GM12878 (cell line): ENCODE data around the gene ELP2. TPM values are rescaled to one million over a fixed set of nuclear protein-coding genes. Genes with fewer than 3 reads are reported as not detected.
A peak's percentile ranks its signal among the peaks of the same experiment; 100 is the strongest.

Experiments
- ATAC-seq: fragments of 200-7000 bp; cut with Tn5 transposase; 3 replicates; pipeline ENCODE4 v1.9.1; 2020; ENCODE audit warnings: mild to moderate bottlenecking, moderate library complexity
- BruUV-seq: library from RNA; stranded (reverse); fragments of 400-500 nt; replicated peaks from 2 replicates; lab custom pipeline; 2021; lab: Mats Ljungman, UMichigan
- CTCF ChIA-PET: fragments of 300-600 bp; sonication (Branson Sonifier 250); formaldehyde crosslinking; extraction: SDS; loops from one replicate; lab custom pipeline; 2021; ENCODE audit warnings: inconsistent platforms; lab: Yijun Ruan, JAX
- POLR2A ChIA-PET: fragments of 350-600 bp; formaldehyde crosslinking; extraction: SDS; loops from one replicate; lab custom pipeline; 2021; ENCODE audit warnings: inconsistent platforms; lab: Charles Lee
- RAD21 ChIA-PET: fragments of 300-600 bp; sonication (Branson Sonifier 250); formaldehyde crosslinking; loops from one replicate; lab custom pipeline; 2023; ENCODE audit warnings: antibody characterized with exemption; ENCODE audit not compliant: unreplicated experiment; lab: Charles Lee
- SMC1A ChIA-PET: fragments of 300-600 bp; sonication (Branson Sonifier 250); formaldehyde crosslinking; loops from one replicate; lab custom pipeline; 2023; ENCODE audit not compliant: unreplicated experiment, uncharacterized antibody; lab: Charles Lee
- DNase-seq: peaks from one replicate; pipeline ENCODE4 v3.0.0-alpha.2; 2011; ENCODE audit warnings: low read depth, low spot score
- FAIRE-seq: peaks from 3 replicates; lab custom pipeline; 2011; peaks lifted over from hg19 to GRCh38; lab: Jason Lieb, UNC
- H2AFZ ChIP-seq: 2 replicates; pipeline ENCODE4 v1.6.0; 2011; ENCODE audit warnings: low read depth, low read length, control low read depth; ENCODE audit not compliant: control insufficient read depth
- H3K27ac ChIP-seq: 2 replicates; pipeline ENCODE4 v1.5.1; 2011; ENCODE audit warnings: control low read depth; ENCODE audit not compliant: control insufficient read depth, insufficient read depth
- H3K27me3 ChIP-seq, 2 experiments: replicated peaks in 1 of 2; 2 replicates each; pipeline versions ENCODE4 v1.6.0 to v1.6.1; 2011; ENCODE audit warnings: low read length in 1 of 2; ENCODE audit not compliant: control insufficient read depth in 2 of 2, insufficient read depth in 2 of 2
- H3K36me3 ChIP-seq, 2 experiments: 2 replicates each; pipeline ENCODE4 v1.5.1; 2011; ENCODE audit warnings: low read length in 1 of 2; ENCODE audit not compliant: control insufficient read depth in 2 of 2, insufficient read depth in 2 of 2
- H3K4me1 ChIP-seq: 2 replicates; pipeline ENCODE4 v1.6.1; 2011; ENCODE audit warnings: mild to moderate bottlenecking, low read length, moderate library complexity, mixed read lengths; ENCODE audit not compliant: control insufficient read depth, insufficient read depth
- H3K4me2 ChIP-seq: 2 replicates; pipeline ENCODE4 v1.6.0; 2011; ENCODE audit warnings: control low read depth; ENCODE audit not compliant: control insufficient read depth, insufficient read depth
- H3K4me3 ChIP-seq: fragments of 200-600 bp; sonication (generic); 2 replicates; pipeline ENCODE4 v1.5.1; 2016
- H3K79me2 ChIP-seq: 2 replicates; pipeline ENCODE4 v1.6.0; 2011; ENCODE audit warnings: low read length; ENCODE audit not compliant: control insufficient read depth, insufficient read depth
- H3K9ac ChIP-seq: 2 replicates; pipeline ENCODE4 v1.8.0; 2011; ENCODE audit warnings: low read length, control low read depth, mixed read lengths; ENCODE audit not compliant: control insufficient read depth, insufficient read depth
- H3K9me3 ChIP-seq: replicated peaks from 3 replicates; pipeline ENCODE4 v1.5.1; 2011; ENCODE audit warnings: mild to moderate bottlenecking, low read length; ENCODE audit not compliant: control insufficient read depth, insufficient read depth
- H4K20me1 ChIP-seq: 2 replicates; pipeline ENCODE4 v1.6.0; 2011; ENCODE audit not compliant: control insufficient read depth, insufficient read depth
- BACH1 ChIP-seq: fragments of 450-650 bp; IDR thresholded peaks from 2 replicates; pipeline ENCODE4 v1.6.1; 2017; ENCODE audit warnings: mild to moderate bottlenecking, borderline replicate concordance
- BCL11A ChIP-seq: IDR thresholded peaks from 2 replicates; pipeline ENCODE4 v1.6.1; 2011; ENCODE audit warnings: low read depth, low read length
- BRCA1 ChIP-seq: IDR thresholded peaks from 2 replicates; pipeline ENCODE4 v1.6.1; 2011; ENCODE audit warnings: low read depth, low read length, improper control_type of control experiment
- EZH2 ChIP-seq: IDR thresholded peaks from 2 replicates; pipeline ENCODE4 v1.6.1; 2012; ENCODE audit warnings: low read depth, mild to moderate bottlenecking, control low read depth, inconsistent platforms, low read length, borderline replicate concordance; ENCODE audit not compliant: control insufficient read depth
- HDGF ChIP-seq: fragments of 450-650 bp; IDR thresholded peaks from 2 replicates; pipeline ENCODE4 v1.6.1; 2016; ENCODE audit warnings: antibody characterized with exemption
- MEF2A ChIP-seq: IDR thresholded peaks from 2 replicates; pipeline ENCODE4 v1.6.1; 2011; ENCODE audit warnings: low read depth, mild to moderate bottlenecking, low read length, moderate library complexity; ENCODE audit not compliant: insufficient read depth
- MEF2B ChIP-seq: fragments of 450-650 bp; IDR thresholded peaks from 2 replicates; pipeline ENCODE4 v1.6.1; 2018; ENCODE audit warnings: mild to moderate bottlenecking, moderate library complexity; ENCODE audit not compliant: partially characterized antibody, poor library complexity, severe bottlenecking
- NFYA ChIP-seq: IDR thresholded peaks from 2 replicates; pipeline ENCODE4 v1.6.1; 2011; ENCODE audit warnings: low read depth, mild to moderate bottlenecking, low read length, improper control_type of control experiment, borderline replicate concordance
- NFYB ChIP-seq: IDR thresholded peaks from 2 replicates; pipeline ENCODE4 v1.6.1; 2011; ENCODE audit warnings: low read depth, mild to moderate bottlenecking, low read length, improper control_type of control experiment, moderate library complexity; ENCODE audit not compliant: insufficient read depth
- RUNX3 ChIP-seq: IDR thresholded peaks from 2 replicates; pipeline ENCODE4 v1.6.1; 2012; ENCODE audit warnings: low read length, inconsistent platforms
- SIN3A ChIP-seq: IDR thresholded peaks from 2 replicates; pipeline ENCODE4 v1.6.1; 2012; ENCODE audit warnings: low read depth, low read length, improper control_type of control experiment
- SMARCA5 ChIP-seq: fragments of 450-650 bp; IDR thresholded peaks from 2 replicates; pipeline ENCODE4 v1.6.1; 2017; ENCODE audit warnings: mild to moderate bottlenecking
- SREBF2 ChIP-seq: IDR thresholded peaks from 2 replicates; pipeline ENCODE4 v1.6.1; 2012; ENCODE audit warnings: mild to moderate bottlenecking, low read length
- STAT1 ChIP-seq: fragments of 450-650 bp; conservative IDR thresholded peaks from 2 replicates; pipeline ENCODE4 v1.6.1; 2014; ENCODE audit warnings: antibody characterized with exemption, mild to moderate bottlenecking
- TARDBP ChIP-seq: IDR thresholded peaks from 2 replicates; pipeline ENCODE4 v1.6.1; 2016; ENCODE audit warnings: borderline replicate concordance
- ZNF217 ChIP-seq: fragments of 450-650 bp; IDR thresholded peaks from 2 replicates; pipeline ENCODE4 v1.6.1; 2017; ENCODE audit warnings: antibody characterized with exemption, mild to moderate bottlenecking
- WGBS: methylation state at CpG from one replicate; pipeline ENCODE4 v1.1.6; 2016; ENCODE audit warnings: low lambda C conversion rate; ENCODE audit not compliant: insufficient replicate concordance, insufficient coverage; ENCODE audit errors: missing lambda C conversion rate; 5-methylcytosine and 5-hydroxymethylcytosine counted together
- in situ Hi-C: fragments of 300-500 bp; cut with MboI; formaldehyde crosslinking; loops from 9 replicates; pipeline ENCODE4 v1.14.3; 2018; ENCODE audit warnings: mixed read lengths
- intact Hi-C: fragments of 100-400 bp; cut with micrococcal nuclease; formaldehyde crosslinking; loops from one replicate; pipeline ENCODE4 v1.14.2; 2022; ENCODE audit not compliant: unreplicated experiment
- polyA plus RNA-seq, 11 experiments: library from polyadenylated mRNA; depleted of rRNA in 4 of 11; unstranded in 6 of 11; stranded (reverse) in 5 of 11; fragments of >200 nt; fragmentation: Nextera tagmentation in 4 of 11; fragmentation: Illumina TruSeq in 1 of 11; extraction: Ambion mirVana in 4 of 11; extraction: Trizol in 1 of 11; gene quantifications; 1 replicate in 1 of 11; 2 replicates in 10 of 11; pipeline versions ENCODE4 v1.2.1 to v1.2.3, GENCODE V29; 2011 to 2016; ENCODE audit warnings: inconsistent platforms in 2 of 11, missing spikeins in 2 of 11, low read depth in 1 of 11
- total RNA-seq, 4 experiments: library from RNA; depleted of rRNA in 3 of 4; stranded (reverse); fragments of >200 nt in 3 of 4; fragmentation: Illumina TruSeq in 1 of 4; extraction: Trizol in 1 of 4; gene quantifications; 2 replicates each; pipeline versions ENCODE4 v1.2.1 to v1.2.3, GENCODE V29; 2013 to 2021
- TF ChIP-seq, protein P1 (sequence below): fragments of 450-650 bp; IDR thresholded peaks from 2 replicates; pipeline ENCODE4 v1.6.1; 2017; ENCODE audit warnings: mild to moderate bottlenecking, moderate library complexity

Gene ELP2
- total and polyA plus RNA-seq, 10 of the 15 experiments (the other 5 are each of a cell fraction or from before 2014, with no cell fraction given) = 56.9 to 134 (median 88.5) TPM

DNA sequence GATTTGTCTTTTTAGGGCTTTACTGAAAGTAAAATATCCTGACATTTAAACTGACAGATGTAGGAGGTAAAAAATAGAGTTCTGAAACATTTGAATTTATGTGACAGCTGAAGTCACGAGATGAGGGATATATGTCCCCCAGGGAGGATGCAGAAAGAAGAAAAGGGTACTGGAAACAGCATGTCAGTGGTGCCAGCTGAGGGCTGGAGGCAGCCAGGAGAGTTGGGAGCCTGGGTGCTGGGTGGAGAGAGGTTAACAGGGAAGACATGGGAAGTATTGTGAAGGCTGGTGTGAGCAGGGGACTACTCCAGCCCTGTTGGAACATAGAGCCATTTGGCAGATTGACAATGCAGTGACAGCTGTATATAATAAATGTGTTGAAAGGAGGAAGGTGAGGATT is 45.8 kb downstream of the ELP2 start:
- H3K36me3 ChIP-seq = peaks cover 10 to 30% of the 10 kb centered on the region in 2 experiments; a peak in 3 of 4 replicates
- no peak overlapping the region for H2AFZ ChIP-seq
- POLR2A ChIA-PET = no interaction called here
- no peaks in the 10 kb centered on the region for H3K27me3 ChIP-seq
- TF ChIP-seq SREBF2 (no peak), MEF2A (no peak), BRCA1 (no peak), STAT1 (no peak), BCL11A (no peak), RUNX3 (no peak), HDGF (no peak), SIN3A (no peak), SMARCA5 (no peak), NFYB (no peak), MEF2B (no peak)
- BruUV-seq = no TSS peak
- DNase-seq = no peak
- no peak overlapping the region for H3K27ac ChIP-seq
- H3K9me3 ChIP-seq = no peaks in the 10 kb centered on the region
- RAD21 ChIA-PET = no interaction called here
- H4K20me1 ChIP-seq = no peaks in the 10 kb centered on the region
- H3K4me3 ChIP-seq = no peak overlapping the region
- CTCF ChIA-PET = interaction anchor here (0.7 kb wide), 1 partner anchor 1778 kb away, joined by 3 read pairs; no protein-coding TSS in a partner anchor
- no peak overlapping the region for H3K9ac ChIP-seq
- in situ Hi-C loops = no loop called here
- intact Hi-C loops = no loop called here
- no peak for ATAC-seq
- no peak for FAIRE-seq
- H3K79me2 ChIP-seq = no peaks in the 10 kb centered on the region
- peaks cover 8% of the 10 kb centered on the region for H3K4me1 ChIP-seq
- SMC1A ChIA-PET = no interaction called here
- no peak overlapping the region for H3K4me2 ChIP-seq
- WGBS = 48% methylated on average over 1 of the region's 1 CpG

DNA sequence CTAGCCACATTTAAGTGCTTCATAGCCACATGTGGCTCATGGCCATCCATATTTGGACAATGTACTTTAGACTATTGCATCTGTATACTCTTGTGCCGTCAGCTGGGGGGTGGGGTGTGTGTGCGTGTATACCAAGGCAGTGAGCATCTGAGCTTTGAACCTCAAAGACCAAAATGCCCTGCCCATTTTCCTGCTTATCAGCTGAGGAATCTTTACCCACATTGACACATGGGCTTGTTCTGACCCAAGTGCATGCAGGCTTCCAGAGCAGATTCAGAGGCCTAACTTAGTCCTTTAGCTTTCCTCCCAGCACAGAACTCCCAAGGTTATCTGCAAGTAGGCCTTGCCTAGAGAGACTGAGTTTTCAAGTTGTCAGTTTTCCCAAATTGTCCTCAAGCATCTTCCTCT is 46.5 kb downstream of the ELP2 start:
- H3K79me2 ChIP-seq = no peaks in the 10 kb centered on the region
- CTCF ChIA-PET = no interaction called here
- H3K4me3 ChIP-seq = no peak overlapping the region
- FAIRE-seq (no peak), DNase-seq (no peak), ATAC-seq (no peak)
- POLR2A ChIA-PET = no interaction called here
- no peak overlapping the region for H3K4me2 ChIP-seq
- no peak overlapping the region for H2AFZ ChIP-seq
- no peak overlapping the region for H3K27ac ChIP-seq
- H3K27me3 ChIP-seq = no peaks in the 10 kb centered on the region
- peaks cover 8% of the 10 kb centered on the region for H3K4me1 ChIP-seq
- in situ Hi-C loops (no loop called here), intact Hi-C loops (no loop called here)
- H3K36me3 ChIP-seq = peaks cover 8 to 30% of the 10 kb centered on the region in 2 experiments; a peak in 3 of 4 replicates
- H3K9ac ChIP-seq = no peak overlapping the region
- SMC1A ChIA-PET = no interaction called here
- 97% methylated on average over 2 of the region's 2 CpGs for WGBS
- RAD21 ChIA-PET = no interaction called here
- no peaks in the 10 kb centered on the region for H3K9me3 ChIP-seq
- H4K20me1 ChIP-seq = no peaks in the 10 kb centered on the region
- BruUV-seq = TSS peak; percentile 39
- TF ChIP-seq, protein P1, sequence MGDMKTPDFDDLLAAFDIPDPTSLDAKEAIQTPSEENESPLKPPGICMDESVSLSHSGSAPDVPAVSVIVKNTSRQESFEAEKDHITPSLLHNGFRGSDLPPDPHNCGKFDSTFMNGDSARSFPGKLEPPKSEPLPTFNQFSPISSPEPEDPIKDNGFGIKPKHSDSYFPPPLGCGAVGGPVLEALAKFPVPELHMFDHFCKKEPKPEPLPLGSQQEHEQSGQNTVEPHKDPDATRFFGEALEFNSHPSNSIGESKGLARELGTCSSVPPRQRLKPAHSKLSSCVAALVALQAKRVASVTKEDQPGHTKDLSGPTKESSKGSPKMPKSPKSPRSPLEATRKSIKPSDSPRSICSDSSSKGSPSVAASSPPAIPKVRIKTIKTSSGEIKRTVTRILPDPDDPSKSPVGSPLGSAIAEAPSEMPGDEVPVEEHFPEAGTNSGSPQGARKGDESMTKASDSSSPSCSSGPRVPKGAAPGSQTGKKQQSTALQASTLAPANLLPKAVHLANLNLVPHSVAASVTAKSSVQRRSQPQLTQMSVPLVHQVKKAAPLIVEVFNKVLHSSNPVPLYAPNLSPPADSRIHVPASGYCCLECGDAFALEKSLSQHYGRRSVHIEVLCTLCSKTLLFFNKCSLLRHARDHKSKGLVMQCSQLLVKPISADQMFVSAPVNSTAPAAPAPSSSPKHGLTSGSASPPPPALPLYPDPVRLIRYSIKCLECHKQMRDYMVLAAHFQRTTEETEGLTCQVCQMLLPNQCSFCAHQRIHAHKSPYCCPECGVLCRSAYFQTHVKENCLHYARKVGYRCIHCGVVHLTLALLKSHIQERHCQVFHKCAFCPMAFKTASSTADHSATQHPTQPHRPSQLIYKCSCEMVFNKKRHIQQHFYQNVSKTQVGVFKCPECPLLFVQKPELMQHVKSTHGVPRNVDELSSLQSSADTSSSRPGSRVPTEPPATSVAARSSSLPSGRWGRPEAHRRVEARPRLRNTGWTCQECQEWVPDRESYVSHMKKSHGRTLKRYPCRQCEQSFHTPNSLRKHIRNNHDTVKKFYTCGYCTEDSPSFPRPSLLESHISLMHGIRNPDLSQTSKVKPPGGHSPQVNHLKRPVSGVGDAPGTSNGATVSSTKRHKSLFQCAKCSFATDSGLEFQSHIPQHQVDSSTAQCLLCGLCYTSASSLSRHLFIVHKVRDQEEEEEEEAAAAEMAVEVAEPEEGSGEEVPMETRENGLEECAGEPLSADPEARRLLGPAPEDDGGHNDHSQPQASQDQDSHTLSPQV = no peak
- no peak for TF ChIP-seq TARDBP
- no peak for TF ChIP-seq EZH2
- TF ChIP-seq BACH1 = no peak
- no peak for TF ChIP-seq NFYA
- TF ChIP-seq ZNF217 = no peak
